Cardiac muscle cell (in vitro differentiated cells and primary cell): ENCODE measurements around the gene SFN. TPM values are rescaled to one million over a fixed set of nuclear protein-coding genes. Genes with fewer than 3 reads are reported as not detected.

Source experiments
- DNase-seq, 2 donors: peaks; one replicate each; pipeline versions ENCODE4 v3.0.0 to v3.0.0-alpha.2; 2010 to 2017; ENCODE audit warnings: low read depth in 1 of 2, low spot score in 1 of 2
- H3K27ac ChIP-seq: fragments of 200-600 bp; sonication (generic); 2 replicates; pipeline ENCODE4 v1.5.1; 2016
- H3K27me3 ChIP-seq: fragments of 200-600 bp; sonication (generic); 2 replicates; pipeline ENCODE4 v1.6.0; 2016; ENCODE audit warnings: control low read depth
- H3K36me3 ChIP-seq: fragments of 200-600 bp; sonication (generic); 2 replicates; pipeline ENCODE4 v1.5.1; 2016; ENCODE audit warnings: control low read depth
- H3K4me1 ChIP-seq: fragments of 200-600 bp; sonication (generic); 2 replicates; pipeline ENCODE4 v1.8.1; 2017; ENCODE audit warnings: low read depth, mild to moderate bottlenecking, mixed run types
- H3K4me3 ChIP-seq: fragments of 200-600 bp; sonication (generic); 2 replicates; pipeline ENCODE4 v1.5.1; 2016; ENCODE audit warnings: mild to moderate bottlenecking
- H3K9me3 ChIP-seq: fragments of 200-600 bp; sonication (generic); 2 replicates; pipeline ENCODE4 v1.5.1; 2017; ENCODE audit warnings: low read depth, mild to moderate bottlenecking, control low read depth
- polyA plus RNA-seq: library from polyadenylated mRNA; unstranded; fragments of >200 nt; fragmentation: Nextera tagmentation; extraction: Ambion mirVana; gene quantifications from 2 replicates; pipeline ENCODE4 v1.2.1, GENCODE V29; 2016
- total RNA-seq: library from RNA; depleted of rRNA; stranded (reverse); fragments of >200 nt; gene quantifications from 2 replicates; pipeline ENCODE4 v1.2.3, GENCODE V29; 2016
- TF ChIP-seq, protein P1 (sequence below): IDR thresholded peaks from 2 replicates; pipeline ENCODE4 v1.5.1; 2012; ENCODE audit warnings: low read depth, mild to moderate bottlenecking, low read length

Gene SFN
- total and polyA plus RNA-seq, 2 experiments from 2014 or later = 0.13 to 0.15 TPM

DNA sequence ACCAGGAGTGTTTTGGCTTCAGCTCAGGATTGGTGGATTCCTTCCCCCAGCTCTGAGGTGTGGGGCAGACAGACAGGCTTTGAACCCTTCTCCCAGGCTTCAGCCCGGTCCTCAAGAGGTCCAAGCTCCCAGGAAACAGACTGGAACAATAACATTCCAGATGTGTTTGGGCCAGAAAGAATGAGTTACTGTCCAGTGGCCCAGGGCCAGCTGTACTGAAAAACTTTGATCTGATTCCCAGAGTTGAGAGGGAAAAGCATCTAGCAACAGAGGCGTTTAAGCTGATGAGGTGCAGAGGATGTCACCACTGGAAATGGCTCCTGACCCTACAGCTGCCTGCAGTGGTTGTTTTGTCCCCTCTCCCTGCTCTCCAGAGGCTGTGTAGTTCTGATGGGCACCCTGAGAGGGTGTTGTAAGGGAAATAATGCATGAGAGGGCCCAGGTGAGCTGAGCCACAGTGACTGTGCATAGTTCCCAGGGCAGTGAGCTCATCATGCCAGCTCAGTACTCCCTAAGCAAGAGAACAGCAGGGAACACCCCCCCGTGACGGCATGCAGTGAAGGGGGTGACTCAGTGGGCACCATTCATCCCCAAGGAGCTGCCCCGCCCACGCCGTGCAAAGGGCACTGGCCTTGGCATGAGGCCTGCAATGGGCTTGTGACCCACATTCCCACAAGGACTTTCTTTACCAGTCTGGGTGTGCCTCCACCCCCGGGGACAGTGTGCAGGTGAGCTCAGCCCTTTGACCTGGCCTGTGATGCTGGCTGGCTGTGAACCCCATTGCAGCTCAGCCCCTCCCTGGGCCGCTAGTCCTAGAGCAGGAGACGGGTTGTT, 13.8 kb upstream of the SFN start:
- peaks cover 35% of the 10 kb centered on the region for H3K36me3 ChIP-seq
- peak in 1 of 2 donors; percentile 48 for DNase-seq
- H3K4me3 ChIP-seq = no peak overlapping the region
- no peaks in the 10 kb centered on the region for H3K9me3 ChIP-seq
- no peaks in the 10 kb centered on the region for H3K27me3 ChIP-seq
- TF ChIP-seq, protein P1, sequence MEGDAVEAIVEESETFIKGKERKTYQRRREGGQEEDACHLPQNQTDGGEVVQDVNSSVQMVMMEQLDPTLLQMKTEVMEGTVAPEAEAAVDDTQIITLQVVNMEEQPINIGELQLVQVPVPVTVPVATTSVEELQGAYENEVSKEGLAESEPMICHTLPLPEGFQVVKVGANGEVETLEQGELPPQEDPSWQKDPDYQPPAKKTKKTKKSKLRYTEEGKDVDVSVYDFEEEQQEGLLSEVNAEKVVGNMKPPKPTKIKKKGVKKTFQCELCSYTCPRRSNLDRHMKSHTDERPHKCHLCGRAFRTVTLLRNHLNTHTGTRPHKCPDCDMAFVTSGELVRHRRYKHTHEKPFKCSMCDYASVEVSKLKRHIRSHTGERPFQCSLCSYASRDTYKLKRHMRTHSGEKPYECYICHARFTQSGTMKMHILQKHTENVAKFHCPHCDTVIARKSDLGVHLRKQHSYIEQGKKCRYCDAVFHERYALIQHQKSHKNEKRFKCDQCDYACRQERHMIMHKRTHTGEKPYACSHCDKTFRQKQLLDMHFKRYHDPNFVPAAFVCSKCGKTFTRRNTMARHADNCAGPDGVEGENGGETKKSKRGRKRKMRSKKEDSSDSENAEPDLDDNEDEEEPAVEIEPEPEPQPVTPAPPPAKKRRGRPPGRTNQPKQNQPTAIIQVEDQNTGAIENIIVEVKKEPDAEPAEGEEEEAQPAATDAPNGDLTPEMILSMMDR = no peak
- no peak overlapping the region for H3K27ac ChIP-seq
- H3K4me1 ChIP-seq = no peaks in the 10 kb centered on the region

DNA sequence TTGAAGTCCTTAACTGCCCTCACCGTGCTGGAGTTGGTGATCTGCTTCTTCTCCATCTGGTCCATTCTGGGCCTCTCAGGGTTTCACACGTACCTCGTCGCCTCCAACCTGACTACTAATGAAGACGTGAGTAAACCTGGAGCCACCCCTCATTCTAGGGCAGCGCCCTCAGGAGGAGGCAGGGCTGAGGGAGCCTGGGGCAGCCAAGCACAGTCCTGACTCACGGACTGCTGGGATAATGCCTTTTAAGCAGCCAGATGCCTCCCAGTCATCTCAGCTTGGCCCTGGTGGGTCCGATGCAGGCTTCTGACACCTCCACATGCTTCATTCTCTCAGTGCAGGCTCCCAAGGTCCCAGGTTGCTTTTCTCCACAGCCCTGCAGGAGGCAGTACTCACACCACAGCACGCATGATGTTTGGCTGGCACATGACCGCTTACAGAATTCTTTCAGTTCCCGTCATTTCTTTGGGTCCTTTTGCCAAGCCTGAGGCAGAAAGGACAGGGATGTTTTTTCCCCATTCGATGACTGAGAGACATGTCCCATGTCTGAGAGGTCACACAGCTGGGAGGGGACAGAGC, 11.8 kb upstream of the SFN start:
- H3K4me3 ChIP-seq = no peak overlapping the region
- TF ChIP-seq, protein P1 = no peak
- no peaks in the 10 kb centered on the region for H3K27me3 ChIP-seq
- no peak overlapping the region for H3K27ac ChIP-seq
- no peak for DNase-seq
- peaks cover 35% of the 10 kb centered on the region for H3K36me3 ChIP-seq
- H3K9me3 ChIP-seq = no peaks in the 10 kb centered on the region
- peaks cover 5% of the 10 kb centered on the region for H3K4me1 ChIP-seq

DNA sequence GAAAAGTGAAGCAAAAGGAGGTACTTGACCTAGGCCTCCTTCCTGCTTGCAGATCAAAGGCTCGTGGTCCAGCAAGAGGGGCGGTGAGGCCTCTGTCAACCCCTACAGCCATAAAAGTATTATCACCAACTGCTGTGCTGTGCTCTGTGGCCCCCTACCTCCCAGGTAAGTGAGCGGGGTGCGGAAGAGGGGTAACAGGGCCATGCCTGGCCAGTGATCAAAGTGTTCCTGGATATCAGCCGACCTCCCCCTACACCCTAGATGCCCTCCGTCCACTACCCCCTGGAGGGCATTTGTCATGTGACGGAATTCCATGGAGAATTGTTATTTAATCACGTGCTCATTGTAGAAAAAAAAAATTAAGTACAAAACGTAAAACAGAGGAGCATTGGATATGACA, 10.2 kb upstream of the SFN start:
- TF ChIP-seq, protein P1 = no peak
- DNase-seq = no peak
- H3K27me3 ChIP-seq = no peaks in the 10 kb centered on the region
- H3K4me3 ChIP-seq = no peak overlapping the region
- no peak overlapping the region for H3K27ac ChIP-seq
- H3K9me3 ChIP-seq = no peaks in the 10 kb centered on the region
- H3K36me3 ChIP-seq = peaks cover 27% of the 10 kb centered on the region
- peaks cover 5% of the 10 kb centered on the region for H3K4me1 ChIP-seq

DNA sequence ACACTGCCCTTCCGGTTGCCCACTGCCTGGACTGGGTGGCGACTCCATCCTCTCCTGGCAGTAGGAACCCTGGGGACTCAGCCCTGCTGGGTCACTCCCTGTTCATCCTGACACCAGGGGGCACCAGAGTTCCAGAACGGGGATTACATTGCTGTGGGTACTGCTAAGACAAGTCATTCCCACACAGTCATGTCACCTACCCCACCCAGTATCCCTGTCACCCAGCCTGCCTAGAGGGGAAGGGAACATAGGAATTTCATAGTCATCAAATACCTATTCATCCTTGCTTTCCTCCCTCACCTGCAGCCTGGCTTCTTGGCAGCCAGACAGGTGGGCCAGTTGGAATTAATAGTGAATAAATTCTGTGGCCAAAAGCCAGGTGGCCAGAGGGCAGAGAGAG, 9.8 kb upstream of the SFN start:
- H3K9me3 ChIP-seq = no peaks in the 10 kb centered on the region
- peak; percentile 81 to 82 for DNase-seq
- H3K4me3 ChIP-seq = no peak overlapping the region
- H3K27ac ChIP-seq = no peak overlapping the region
- TF ChIP-seq, protein P1 = peak; percentile 87
- H3K4me1 ChIP-seq = peaks cover 5% of the 10 kb centered on the region
- H3K36me3 ChIP-seq = peaks cover 27% of the 10 kb centered on the region
- H3K27me3 ChIP-seq = no peaks in the 10 kb centered on the region

DNA sequence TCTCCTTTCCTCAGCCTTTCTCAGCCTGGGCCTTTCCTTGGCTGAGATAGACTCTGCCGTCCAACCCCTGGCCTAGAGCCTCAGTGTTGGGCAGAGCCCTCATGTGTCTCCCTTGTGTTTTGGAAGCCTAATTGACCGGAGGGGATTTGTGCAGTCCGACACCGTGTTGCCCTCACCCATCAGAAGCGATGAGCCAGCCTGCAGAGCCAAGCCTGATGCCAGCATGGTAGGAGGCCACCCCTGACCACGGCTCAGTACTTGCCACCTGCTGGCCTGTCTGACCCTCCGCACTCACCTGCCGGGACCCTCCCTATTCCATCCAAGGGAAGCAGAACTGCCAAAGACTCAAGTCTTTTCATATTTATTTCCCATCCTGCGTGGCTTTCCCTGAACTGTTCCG, 9.3 kb upstream of the SFN start:
- H3K27me3 ChIP-seq = no peaks in the 10 kb centered on the region

More for the DNA sequence above, 9.3 kb upstream of the SFN start:
- peaks cover 27% of the 10 kb centered on the region for H3K36me3 ChIP-seq
- DNase-seq = no peak
- H3K4me3 ChIP-seq = no peak overlapping the region
- H3K9me3 ChIP-seq = no peaks in the 10 kb centered on the region
- H3K27ac ChIP-seq = no peak overlapping the region
- peaks cover 5% of the 10 kb centered on the region for H3K4me1 ChIP-seq
- TF ChIP-seq, protein P1 = no peak
